K562 (cell line): ENCODE results near the gene PPAT. TPM values are rescaled to one million over a fixed set of nuclear protein-coding genes. Genes with fewer than 3 reads are reported as not detected.
A peak's percentile ranks its signal among the peaks of the same experiment; 100 is the strongest.
"Not testable (repeated sequence)": the region's sequence is repeated elsewhere in the genome, so short reads cannot be mapped to it uniquely, and the experiment has no call there.

Experiments used
- ATAC-seq: fragments of 200-7000 bp; cut with Tn5 transposase; 3 replicates; pipeline ENCODE4 v1.9.1; 2020; ENCODE audit warnings: moderate library complexity
- BruUV-seq: library from RNA; stranded (reverse); fragments of 400-500 nt; replicated peaks from 2 replicates; lab custom pipeline; 2021; lab: Mats Ljungman, UMichigan
- CTCF ChIA-PET: fragments of 300-600 bp; formaldehyde crosslinking; extraction: SDS; loops from one replicate; lab custom pipeline; 2021; ENCODE audit warnings: low intra/inter-chr PET ratio; lab: Yijun Ruan, JAX
- POLR2A ChIA-PET: fragments of 300-600, 350-650 bp; sonication (Branson Sonifier 250); formaldehyde crosslinking; extraction: SDS; loops from one replicate; lab custom pipeline; 2021; ENCODE audit warnings: antibody characterized with exemption, inconsistent platforms; lab: Yijun Ruan, JAX
- DNase-seq, 4 experiments: peaks; one replicate each; pipeline versions ENCODE4 v3.0.0 to v3.0.0-alpha.2; 2011 to 2018; ENCODE audit warnings: low spot score in 3 of 4, mixed read lengths in 3 of 4; ENCODE audit errors: extremely low read depth in 1 of 4
- FAIRE-seq: peaks from 2 replicates; lab custom pipeline; 2011; peaks lifted over from hg19 to GRCh38; lab: Jason Lieb, UNC
- H2AFZ ChIP-seq: 2 replicates; pipeline ENCODE4 v1.6.0; 2011; ENCODE audit warnings: low read depth, low read length, control low read depth, inconsistent platforms
- H3K27ac ChIP-seq: fragments of 200-600 bp; 3 replicates; pipeline ENCODE4 v1.8.0; 2011; ENCODE audit warnings: low read depth, mild to moderate bottlenecking, control low read depth, inconsistent platforms, low read length, moderate library complexity, mixed read lengths; ENCODE audit errors: extremely low read depth
- H3K27me3 ChIP-seq, 2 experiments: fragments of 300-600 bp in 1 of 2; 2 replicates in 1 of 2; 3 replicates in 1 of 2; pipeline versions ENCODE4 v1.6.0 to v1.8.0; 2011; ENCODE audit warnings: inconsistent platforms in 2 of 2, low read length in 2 of 2, mild to moderate bottlenecking in 1 of 2, mixed read lengths in 1 of 2, moderate library complexity in 1 of 2; ENCODE audit not compliant: control insufficient read depth in 2 of 2, insufficient read depth in 2 of 2
- H3K36me3 ChIP-seq: fragments of 300-600 bp; 3 replicates; pipeline ENCODE4 v1.8.0; 2011; ENCODE audit warnings: mild to moderate bottlenecking, low read length, inconsistent platforms; ENCODE audit not compliant: control insufficient read depth, insufficient read depth
- H3K4me1 ChIP-seq, 2 experiments: fragments of 200-600 bp in 1 of 2; replicated peaks in 1 of 2; 2 replicates in 1 of 2; 3 replicates in 1 of 2; pipeline versions ENCODE4 v1.5.1 to v1.8.0; 2011; ENCODE audit warnings: inconsistent platforms in 2 of 2, low read length in 2 of 2, mild to moderate bottlenecking in 1 of 2, mixed read lengths in 1 of 2, moderate library complexity in 1 of 2; ENCODE audit not compliant: control insufficient read depth in 2 of 2, insufficient read depth in 2 of 2
- H3K4me2 ChIP-seq: 2 replicates; pipeline ENCODE4 v1.6.1; 2011; ENCODE audit warnings: low read length, control low read depth, inconsistent platforms, mixed read lengths; ENCODE audit not compliant: insufficient read depth
- H3K4me3 ChIP-seq: fragments of 200-600 bp; sonication (generic), shearing (Covaris generic); 2 replicates; pipeline ENCODE4 v1.5.1; 2016; ENCODE audit warnings: control low read depth, inconsistent platforms
- H3K79me2 ChIP-seq: fragments of 200-600 bp; 3 replicates; pipeline ENCODE4 v1.8.0; 2011; ENCODE audit warnings: low read length, inconsistent platforms; ENCODE audit not compliant: control insufficient read depth, insufficient read depth
- H3K9ac ChIP-seq, 2 experiments: 2 replicates each; pipeline versions ENCODE4 v1.6.0 to v1.6.1; 2011; ENCODE audit warnings: low read depth in 2 of 2, low read length in 2 of 2, control low read depth in 1 of 2, inconsistent platforms in 1 of 2, mild to moderate bottlenecking in 1 of 2, mixed read lengths in 1 of 2; ENCODE audit not compliant: insufficient read depth in 1 of 2
- H3K9me1 ChIP-seq: one replicate; pipeline ENCODE4 v1.6.0; 2011; ENCODE audit warnings: inconsistent platforms, mild to moderate bottlenecking, low read length, moderate library complexity; ENCODE audit not compliant: control insufficient read depth, insufficient read depth
- H3K9me3 ChIP-seq: replicated peaks from 2 replicates; pipeline ENCODE4 v1.5.1; 2011; ENCODE audit warnings: low read depth, low read length, inconsistent platforms; ENCODE audit not compliant: control insufficient read depth, insufficient read depth
- H4K20me1 ChIP-seq: replicated peaks from 2 replicates; pipeline ENCODE4 v1.6.1; 2011; ENCODE audit warnings: low read length, inconsistent platforms, mixed read lengths; ENCODE audit not compliant: control insufficient read depth, insufficient read depth
- CREM ChIP-seq: IDR thresholded peaks from 2 replicates; pipeline ENCODE4 v1.6.1; 2014; ENCODE audit warnings: antibody characterized with exemption, low read depth
- NCOR1 ChIP-seq: fragments of 450-650 bp; IDR thresholded peaks from 2 replicates; pipeline ENCODE4 v1.6.1; 2016; ENCODE audit warnings: mild to moderate bottlenecking, moderate library complexity
- NFRKB ChIP-seq: fragments of 450-650 bp; IDR thresholded peaks from 2 replicates; pipeline ENCODE4 v1.6.1; 2016; ENCODE audit warnings: low read depth
- SUPT5H ChIP-seq: fragments of 450-650 bp; IDR thresholded peaks from 2 replicates; pipeline ENCODE4 v1.6.1; 2016
- TBP ChIP-seq: optimal IDR thresholded peaks from 2 replicates; pipeline ENCODE3; 2011; ENCODE audit warnings: low read depth, low read length, improper control_type of control experiment
- ZNF263 ChIP-seq: sonication (generic); formaldehyde crosslinking; IDR thresholded peaks from 2 replicates; pipeline ENCODE4 v1.8.0; 2022; ENCODE audit warnings: mild to moderate bottlenecking, missing genetic modification reagents, borderline replicate concordance
- ZNF384 ChIP-seq: IDR thresholded peaks from 2 replicates; pipeline ENCODE4 v1.6.1; 2012; ENCODE audit warnings: low read depth, low read length, improper control_type of control experiment
- WGBS: fragments of 100-300 bp; shearing (Covaris generic); methylation state at CpG from one replicate; pipeline ENCODE4 v1.1.6; 2016; ENCODE audit warnings: low coverage, mixed read lengths; ENCODE audit not compliant: insufficient coverage; ENCODE audit errors: missing lambda C conversion rate; 5-methylcytosine and 5-hydroxymethylcytosine counted together
- in situ Hi-C: fragments of 300-500 bp; cut with MboI; formaldehyde crosslinking; loops from 4 replicates; pipeline ENCODE4 v1.15.0; 2018; ENCODE audit warnings: inconsistent platforms, mixed read lengths
- intact Hi-C: fragments of 100-400 bp; cut with micrococcal nuclease; formaldehyde crosslinking; loops from 2 replicates; pipeline ENCODE4 v1.14.2; 2022
- polyA plus RNA-seq, 8 experiments: library from polyadenylated mRNA; depleted of rRNA in 4 of 8; stranded (reverse) in 5 of 8; unstranded in 3 of 8; fragments of >200 nt; fragmentation: Nextera tagmentation in 2 of 8; fragmentation: Illumina TruSeq in 1 of 8; extraction: Ambion mirVana in 2 of 8; extraction: Trizol in 1 of 8; gene quantifications; 2 replicates each; pipeline versions ENCODE4 v1.2.1 to v1.2.3, GENCODE V29; 2011 to 2014; ENCODE audit warnings: inconsistent platforms in 1 of 8, missing spikeins in 1 of 8
- total RNA-seq, 7 experiments: library from RNA; depleted of rRNA in 6 of 7; stranded (reverse); fragments of >200 nt in 6 of 7; fragmentation: Illumina TruSeq in 2 of 7; extraction: Trizol in 2 of 7; gene quantifications; 2 replicates each; pipeline versions ENCODE4 v1.2.1 to v1.2.3, GENCODE V29; 2011 to 2021; ENCODE audit warnings: low replicate concordance in 1 of 7
- TF ChIP-seq, protein P1 (sequence below), 2 experiments: fragments of 450-650 bp; IDR thresholded peaks; 2 replicates each; pipeline ENCODE4 v1.6.1; 2016
- TF ChIP-seq, protein P2 (sequence below): fragments of 450-650 bp; IDR thresholded peaks from 2 replicates; pipeline ENCODE4 v1.6.1; 2016
- TF ChIP-seq, protein P3 (sequence below), 2 experiments: fragments of 450-650 bp in 1 of 2; sonication (generic) in 1 of 2; formaldehyde crosslinking in 1 of 2; IDR thresholded peaks; 2 replicates each; pipeline versions ENCODE4 v1.7.1 to v1.9.0; 2016 to 2022; ENCODE audit warnings: inconsistent platforms in 1 of 2, mild to moderate bottlenecking in 1 of 2, missing genetic modification reagents in 1 of 2

PPAT gene
- total and polyA plus RNA-seq, 9 of the 15 experiments (the other 6 are each of a cell fraction or from before 2014, with no cell fraction given) = 36.2 to 75.8 (median 55.5) TPM

DNA sequence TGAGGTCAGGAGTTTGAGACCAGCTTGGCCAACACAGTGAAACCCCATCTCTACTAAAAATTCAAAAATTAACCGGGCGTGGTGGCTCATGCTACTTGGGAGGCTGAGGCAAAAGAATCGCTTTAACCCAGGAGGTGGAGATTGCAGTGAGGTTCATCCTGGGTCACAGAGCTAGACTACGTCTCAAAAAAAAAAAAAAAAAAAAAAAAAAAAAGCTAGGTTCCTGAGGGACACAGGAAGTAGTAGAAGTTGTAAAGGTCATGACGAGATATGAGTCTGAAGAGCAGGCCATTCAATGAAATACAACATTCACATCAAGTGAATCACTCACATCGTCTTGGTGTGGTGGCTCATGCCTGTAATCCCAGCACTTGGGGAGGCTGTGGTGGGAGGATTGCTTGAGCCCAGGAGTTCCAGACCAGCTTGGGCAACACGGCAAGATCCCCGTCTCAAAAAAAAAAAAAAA lies 30.9 kb upstream of the PPAT start:
- H3K4me3 ChIP-seq = peak overlapping the region; percentile 95
- ChIA-PET CTCF (interaction anchor here (1.3 kb wide), 1 partner anchor 78 kb away, joined by 3 read pairs; no protein-coding TSS in a partner anchor), POLR2A (interaction anchor here (0.8 to 3.7 kb wide), 18 partner anchors 10 to 518 kb away, joined by 3 to 47 read pairs (median 6); partner anchors contain the start of genes AASDH, CEP135, PAICS and PPAT)
- peak in 2 of 4 experiments; percentile 65 to 69 for DNase-seq
- H3K4me2 ChIP-seq = peak overlapping the region; percentile 97
- WGBS = 0% methylated on average over 7 of the region's 8 CpGs
- peaks cover 55% of the 10 kb centered on the region for H3K36me3 ChIP-seq
- H4K20me1 ChIP-seq, BruUV-seq, H3K9me1 ChIP-seq, H3K27me3 ChIP-seq, in situ Hi-C loops, H3K9me3 ChIP-seq: not testable (repeated sequence)
- FAIRE-seq = peak; percentile 77
- peak; percentile 39 for ATAC-seq
- peak overlapping the region; percentile 91; the same call in 1 of the 2 replicates for H2AFZ ChIP-seq
- peaks cover 0 to 15% of the 10 kb centered on the region in 2 experiments; a peak in 3 of 5 replicates for H3K4me1 ChIP-seq
- H3K9ac ChIP-seq = peak overlapping the region; percentile 97 to 100; a peak in 3 of 4 replicates
- intact Hi-C loops = loop anchor here (2.0 to 5.0 kb wide), 2 partner anchors 32 to 79 kb away; partner anchors contain the start of genes AASDH and PPAT
- H3K27ac ChIP-seq = peak overlapping the region; percentile 99
- H3K79me2 ChIP-seq = peaks cover 78% of the 10 kb centered on the region
- TF ChIP-seq SUPT5H (peak; percentile 59), TBP (peak; percentile 42), NFRKB (peak; percentile 51), CREM (peak; percentile 66), ZNF384 (peak; percentile 98), NCOR1 (peak; percentile 46), ZNF263 (CRISPR knock-in tag) (peak; percentile 63; the same call in 1 of the 2 replicates)
- TF ChIP-seq, protein P1, sequence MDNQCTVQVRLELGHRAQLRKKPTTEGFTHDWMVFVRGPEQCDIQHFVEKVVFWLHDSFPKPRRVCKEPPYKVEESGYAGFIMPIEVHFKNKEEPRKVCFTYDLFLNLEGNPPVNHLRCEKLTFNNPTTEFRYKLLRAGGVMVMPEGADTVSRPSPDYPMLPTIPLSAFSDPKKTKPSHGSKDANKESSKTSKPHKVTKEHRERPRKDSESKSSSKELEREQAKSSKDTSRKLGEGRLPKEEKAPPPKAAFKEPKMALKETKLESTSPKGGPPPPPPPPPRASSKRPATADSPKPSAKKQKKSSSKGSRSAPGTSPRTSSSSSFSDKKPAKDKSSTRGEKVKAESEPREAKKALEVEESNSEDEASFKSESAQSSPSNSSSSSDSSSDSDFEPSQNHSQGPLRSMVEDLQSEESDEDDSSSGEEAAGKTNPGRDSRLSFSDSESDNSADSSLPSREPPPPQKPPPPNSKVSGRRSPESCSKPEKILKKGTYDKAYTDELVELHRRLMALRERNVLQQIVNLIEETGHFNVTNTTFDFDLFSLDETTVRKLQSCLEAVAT (IDR thresholded peaks at IDR 0.05) = peak in 1 of 2 experiments; percentile 15; a peak in 2 of 4 replicates
- TF ChIP-seq, protein P2, sequence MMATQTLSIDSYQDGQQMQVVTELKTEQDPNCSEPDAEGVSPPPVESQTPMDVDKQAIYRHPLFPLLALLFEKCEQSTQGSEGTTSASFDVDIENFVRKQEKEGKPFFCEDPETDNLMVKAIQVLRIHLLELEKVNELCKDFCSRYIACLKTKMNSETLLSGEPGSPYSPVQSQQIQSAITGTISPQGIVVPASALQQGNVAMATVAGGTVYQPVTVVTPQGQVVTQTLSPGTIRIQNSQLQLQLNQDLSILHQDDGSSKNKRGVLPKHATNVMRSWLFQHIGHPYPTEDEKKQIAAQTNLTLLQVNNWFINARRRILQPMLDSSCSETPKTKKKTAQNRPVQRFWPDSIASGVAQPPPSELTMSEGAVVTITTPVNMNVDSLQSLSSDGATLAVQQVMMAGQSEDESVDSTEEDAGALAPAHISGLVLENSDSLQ = 0 out of 2 replicates have a peak, but pooled peaks have one; percentile 29
- TF ChIP-seq, protein P3, sequence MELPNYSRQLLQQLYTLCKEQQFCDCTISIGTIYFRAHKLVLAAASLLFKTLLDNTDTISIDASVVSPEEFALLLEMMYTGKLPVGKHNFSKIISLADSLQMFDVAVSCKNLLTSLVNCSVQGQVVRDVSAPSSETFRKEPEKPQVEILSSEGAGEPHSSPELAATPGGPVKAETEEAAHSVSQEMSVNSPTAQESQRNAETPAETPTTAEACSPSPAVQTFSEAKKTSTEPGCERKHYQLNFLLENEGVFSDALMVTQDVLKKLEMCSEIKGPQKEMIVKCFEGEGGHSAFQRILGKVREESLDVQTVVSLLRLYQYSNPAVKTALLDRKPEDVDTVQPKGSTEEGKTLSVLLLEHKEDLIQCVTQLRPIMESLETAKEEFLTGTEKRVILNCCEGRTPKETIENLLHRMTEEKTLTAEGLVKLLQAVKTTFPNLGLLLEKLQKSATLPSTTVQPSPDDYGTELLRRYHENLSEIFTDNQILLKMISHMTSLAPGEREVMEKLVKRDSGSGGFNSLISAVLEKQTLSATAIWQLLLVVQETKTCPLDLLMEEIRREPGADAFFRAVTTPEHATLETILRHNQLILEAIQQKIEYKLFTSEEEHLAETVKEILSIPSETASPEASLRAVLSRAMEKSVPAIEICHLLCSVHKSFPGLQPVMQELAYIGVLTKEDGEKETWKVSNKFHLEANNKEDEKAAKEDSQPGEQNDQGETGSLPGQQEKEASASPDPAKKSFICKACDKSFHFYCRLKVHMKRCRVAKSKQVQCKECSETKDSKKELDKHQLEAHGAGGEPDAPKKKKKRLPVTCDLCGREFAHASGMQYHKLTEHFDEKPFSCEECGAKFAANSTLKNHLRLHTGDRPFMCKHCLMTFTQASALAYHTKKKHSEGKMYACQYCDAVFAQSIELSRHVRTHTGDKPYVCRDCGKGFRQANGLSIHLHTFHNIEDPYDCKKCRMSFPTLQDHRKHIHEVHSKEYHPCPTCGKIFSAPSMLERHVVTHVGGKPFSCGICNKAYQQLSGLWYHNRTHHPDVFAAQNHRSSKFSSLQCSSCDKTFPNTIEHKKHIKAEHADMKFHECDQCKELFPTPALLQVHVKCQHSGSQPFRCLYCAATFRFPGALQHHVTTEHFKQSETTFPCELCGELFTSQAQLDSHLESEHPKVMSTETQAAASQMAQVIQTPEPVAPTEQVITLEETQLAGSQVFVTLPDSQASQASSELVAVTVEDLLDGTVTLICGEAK (IDR thresholded peaks at IDR 0.05) = peak; percentile 71
- TF ChIP-seq, protein P3 (CRISPR knock-in tag; IDR thresholded peaks at IDR 0.05) = not testable (repeated sequence)
